D721Med (cell line): ENCODE data around the gene SHISAL2B.

Experiments used
- DNase-seq: peaks from one replicate; pipeline ENCODE4 v3.0.0; 2011; ENCODE audit warnings: low spot score; ENCODE audit not compliant: insufficient read length
- FAIRE-seq: peaks from 2 replicates; lab custom pipeline; 2011; peaks lifted over from hg19 to GRCh38; lab: Jason Lieb, UNC
- CTCF ChIP-seq: IDR thresholded peaks from 2 replicates; pipeline ENCODE4 v1.5.1; 2012; ENCODE audit warnings: mild to moderate bottlenecking, control low read depth; ENCODE audit not compliant: insufficient read depth; ENCODE audit errors: missing control alignments

Gene SHISAL2B

GRCh38 chr5:64678374-64678773 lies 11.9 kb upstream of the SHISAL2B start:
- TF ChIP-seq CTCF = no peak
- DNase-seq (no peak), FAIRE-seq (no peak)

- no peak for FAIRE-seq
- no peak for DNase-seq
- peak; percentile 13 for TF ChIP-seq CTCF
Measured at GRCh38 chr5:64680289-64680688, 10.0 kb upstream of the SHISAL2B start.

- FAIRE-seq = no peak
- DNase-seq = no peak
- TF ChIP-seq CTCF = peak; percentile 11
Measured at GRCh38 chr5:64682608-64683007, 7.7 kb upstream of the SHISAL2B start.

- FAIRE-seq (no peak), DNase-seq (no peak)
- no peak for TF ChIP-seq CTCF
Measured at GRCh38 chr5:64685866-64686265, 4.4 kb upstream of the SHISAL2B start.

GRCh38 chr5:64688391-64688790 lies 1.9 kb upstream of the SHISAL2B start:
- FAIRE-seq (no peak), DNase-seq (no peak)
- TF ChIP-seq CTCF = no peak

- TF ChIP-seq CTCF = no peak
- no peak for FAIRE-seq
- DNase-seq = no peak
Measured at GRCh38 chr5:64688965-64689364, 1.3 kb upstream of the SHISAL2B start.

- TF ChIP-seq CTCF = no peak
- FAIRE-seq = no peak
Measured at GRCh38 chr5:64690104-64690416, 243 bp upstream of the SHISAL2B start.

More at GRCh38 chr5:64690104-64690416, 243 bp upstream of the SHISAL2B start:
- DNase-seq = no peak
